CD4-positive, alpha-beta memory T cell (primary cell): ENCODE data around the gene EXTL2. TPM values are rescaled to one million over a fixed set of nuclear protein-coding genes. Genes with fewer than 3 reads are reported as not detected.
"Not testable (repeated sequence)": the region's sequence is repeated elsewhere in the genome, so short reads cannot be mapped to it uniquely, and the experiment has no call there.

Experiments
- CTCF ChIA-PET: fragments of 350-600 bp; sonication (Branson Sonifier 250); formaldehyde crosslinking; loops from one replicate; lab custom pipeline; 2021; ENCODE audit warnings: inconsistent platforms; ENCODE audit not compliant: partially characterized antibody; lab: Charles Lee
- POLR2A ChIA-PET: fragments of 350-600 bp; sonication (Branson Sonifier 250); formaldehyde crosslinking; loops from one replicate; lab custom pipeline; 2021; ENCODE audit not compliant: partially characterized antibody; lab: Charles Lee
- DNase-seq, 5 donors: peaks; one replicate each; pipeline versions ENCODE4 v3.0.0 to v3.0.0-alpha.2; 2020 to 2022; ENCODE audit warnings: mixed read lengths in 1 of 5
- H3K27ac ChIP-seq: one replicate; pipeline ENCODE4 v1.7.0; 2013; ENCODE audit warnings: low read depth, low read length
- H3K27me3 ChIP-seq: 2 replicates; pipeline ENCODE4 v1.7.0; 2013; ENCODE audit warnings: mild to moderate bottlenecking, low read length, moderate library complexity; ENCODE audit not compliant: insufficient read depth
- H3K36me3 ChIP-seq: 2 replicates; pipeline ENCODE4 v1.7.0; 2013; ENCODE audit warnings: mild to moderate bottlenecking, low read length, moderate library complexity; ENCODE audit not compliant: insufficient read depth
- H3K4me1 ChIP-seq: 2 replicates; pipeline ENCODE4 v1.7.0; 2013; ENCODE audit warnings: mild to moderate bottlenecking, low read length, moderate library complexity; ENCODE audit not compliant: insufficient read depth
- H3K4me3 ChIP-seq, 2 donors: one replicate each; pipeline ENCODE4 v1.7.0; 2013; ENCODE audit warnings: low read length in 2 of 2, mild to moderate bottlenecking in 1 of 2
- H3K9me3 ChIP-seq, 2 donors: one replicate each; pipeline ENCODE4 v1.7.0; 2013; ENCODE audit warnings: low read length in 2 of 2, control low read depth in 1 of 2; ENCODE audit not compliant: control insufficient read depth in 1 of 2
- H3K27ac Mint-ChIP-seq, 7 donors: one replicate each; pipeline ENCODE4 v1.8.0; 2020 to 2021; ENCODE audit warnings: mixed read lengths in 7 of 7, mild to moderate bottlenecking in 6 of 7, inconsistent platforms in 3 of 7, moderate library complexity in 3 of 7
- H3K27me3 Mint-ChIP-seq, 2 donors: one replicate each; pipeline ENCODE4 v1.8.0; 2020 to 2021; ENCODE audit warnings: mixed read lengths in 2 of 2
- H3K36me3 Mint-ChIP-seq, 2 donors: one replicate each; pipeline ENCODE4 v1.8.0; 2020 to 2021; ENCODE audit warnings: mixed read lengths in 2 of 2, inconsistent platforms in 1 of 2, mild to moderate bottlenecking in 1 of 2
- H3K4me1 Mint-ChIP-seq, 4 donors: one replicate each; pipeline ENCODE4 v1.8.0; 2020 to 2021; ENCODE audit warnings: mixed read lengths in 4 of 4, mild to moderate bottlenecking in 1 of 4
- H3K4me3 Mint-ChIP-seq, 8 donors: one replicate each; pipeline ENCODE4 v1.8.0; 2020 to 2021; ENCODE audit warnings: mixed read lengths in 8 of 8, mild to moderate bottlenecking in 7 of 8, moderate library complexity in 6 of 8, inconsistent platforms in 3 of 8
- H3K9me3 Mint-ChIP-seq, 8 donors: one replicate each; pipeline ENCODE4 v1.8.0; 2020 to 2021; ENCODE audit warnings: mixed read lengths in 8 of 8, mild to moderate bottlenecking in 5 of 8, inconsistent platforms in 3 of 8, moderate library complexity in 1 of 8
- intact Hi-C: fragments of 100-400 bp; cut with micrococcal nuclease; formaldehyde crosslinking; loops from one replicate; pipeline ENCODE4 v1.15.1; 2023
- polyA plus RNA-seq, 2 donors: library from polyadenylated mRNA; unstranded; fragments of 300-500 nt; fragmentation: Illumina TruSeq; gene quantifications; one replicate each; pipeline ENCODE4 v1.2.3, GENCODE V29; 2021
- total RNA-seq, 2 experiments: library from RNA; stranded (reverse); gene quantifications; one replicate each; pipeline ENCODE4 v1.2.3, GENCODE V29; 2021

The EXTL2 gene
- total and polyA plus RNA-seq, 4 experiments from 2014 or later: 1.5 to 4.2 (median 2.5) TPM

- H3K27ac Mint-ChIP-seq: no peak overlapping the region
- no peaks in the 10 kb centered on the region for H3K36me3 Mint-ChIP-seq
- Histone ChIP-seq H3K27me3 (no peaks in the 10 kb centered on the region), H3K4me1 (no peaks in the 10 kb centered on the region), H3K36me3 (no peaks in the 10 kb centered on the region), H3K9me3 (no peaks in the 10 kb centered on the region), H3K27ac (no peak overlapping the region), H3K4me3 (no peak overlapping the region)
- H3K4me1 Mint-ChIP-seq: peaks cover 0 to 2% (median under 1%) of the 10 kb centered on the region in 4 donors
- no peak for DNase-seq
- peaks cover 0 to 1% of the 10 kb centered on the region in 2 donors for H3K27me3 Mint-ChIP-seq
- no peak overlapping the region for H3K4me3 Mint-ChIP-seq
- H3K9me3 Mint-ChIP-seq: peaks cover 0 to 4% (median 0%) of the 10 kb centered on the region in 8 donors
- CTCF ChIA-PET: interaction anchor here (1.5 kb wide), 1 partner anchor 32 kb away, joined by 4 read pairs; no protein-coding TSS in a partner anchor
- POLR2A ChIA-PET: no interaction called here
- intact Hi-C loops: no loop called here
These were observed 58.5 kb downstream of the EXTL2 start for GRCh38 chr1:100835866-100836842.

- Mint-ChIP-seq H3K27me3 (peaks cover 0 to 3% of the 10 kb centered on the region in 2 donors), H3K4me3 (no peak overlapping the region), H3K4me1 (peaks cover 0 to 2% (median under 1%) of the 10 kb centered on the region in 4 donors), H3K9me3 (no peaks in the 10 kb centered on the region), H3K27ac (peak overlapping the region in 1 of 7 donors; percentile 29), H3K36me3 (no peaks in the 10 kb centered on the region)
- CTCF ChIA-PET: interaction anchor here (0.6 to 1.5 kb wide), 3 partner anchors 33 to 1469 kb away, joined by 3 to 4 read pairs (median 4); no protein-coding TSS in a partner anchor
- H3K27me3 ChIP-seq: no peaks in the 10 kb centered on the region
- no peak overlapping the region for H3K4me3 ChIP-seq
- H3K4me1 ChIP-seq: no peaks in the 10 kb centered on the region
- no peaks in the 10 kb centered on the region for H3K36me3 ChIP-seq
- H3K27ac ChIP-seq: no peak overlapping the region
- DNase-seq: peak in 4 of 5 donors; percentile 10 to 15 (median 12)
- H3K9me3 ChIP-seq: no peaks in the 10 kb centered on the region
- intact Hi-C loops: no loop called here
- POLR2A ChIA-PET: no interaction called here
These were observed 59.6 kb downstream of the EXTL2 start for GRCh38 chr1:100834777-100835660.

GRCh38 chr1:100832694-100833428, 61.8 kb downstream of the EXTL2 start:
- peaks cover 0 to 9% (median 6%) of the 10 kb centered on the region in 8 donors for H3K9me3 Mint-ChIP-seq
- no peaks in the 10 kb centered on the region for H3K36me3 Mint-ChIP-seq
- H3K27me3 Mint-ChIP-seq: peaks cover 6 to 7% of the 10 kb centered on the region in 2 donors
- H3K4me3 ChIP-seq: no peak overlapping the region
- H3K4me3 Mint-ChIP-seq: no peak overlapping the region
- DNase-seq: no peak
- no peak overlapping the region for H3K27ac Mint-ChIP-seq
- peaks cover 0 to 2% (median under 1%) of the 10 kb centered on the region in 4 donors for H3K4me1 Mint-ChIP-seq
- POLR2A ChIA-PET: no interaction called here
- no peaks in the 10 kb centered on the region for H3K36me3 ChIP-seq
- H3K27ac ChIP-seq: no peak overlapping the region
- no peaks in the 10 kb centered on the region for H3K4me1 ChIP-seq
- CTCF ChIA-PET: interaction anchor here (2.0 kb wide), 1 partner anchor 36 kb away, joined by 6 read pairs; no protein-coding TSS in a partner anchor
- intact Hi-C loops: no loop called here
- H3K9me3 ChIP-seq: no peaks in the 10 kb centered on the region
- H3K27me3 ChIP-seq: no peaks in the 10 kb centered on the region

- H3K27me3 ChIP-seq, H3K4me3 Mint-ChIP-seq, H3K9me3 ChIP-seq, H3K27ac Mint-ChIP-seq, H3K27ac ChIP-seq, H3K4me1 Mint-ChIP-seq, H3K4me3 ChIP-seq, H3K36me3 ChIP-seq, POLR2A ChIA-PET, H3K36me3 Mint-ChIP-seq, CTCF ChIA-PET, DNase-seq, H3K4me1 ChIP-seq, intact Hi-C loops: not testable (repeated sequence)
- H3K27me3 Mint-ChIP-seq: peaks cover 14 to 22% of the 10 kb centered on the region in 2 donors
- peaks cover 9 to 32% (median 25%) of the 10 kb centered on the region in 8 donors for H3K9me3 Mint-ChIP-seq
These were observed 69.0 kb downstream of the EXTL2 start for GRCh38 chr1:100825666-100826065.

Other genes with a start within 250 kb of the EXTL2 start
- gene VCAM1, start 175.1 kb downstream of the EXTL2 start, total RNA-seq: not detected
- not detected for gene VCAM1, start 175.1 kb downstream of the EXTL2 start, polyA plus RNA-seq
- gene SLC30A7, start 1.2 kb upstream of the EXTL2 start, total RNA-seq: 10 to 100 TPM; 54.9 TPM
- gene SLC30A7, start 1.2 kb upstream of the EXTL2 start, polyA plus RNA-seq: 10 to 100 TPM; 11.3 to 14.5 TPM
- gene DPH5, start 130.9 kb upstream of the EXTL2 start, total RNA-seq: 10 to 100 TPM; 49.3 to 58.3 TPM
- 10 to 100 TPM; 39.1 to 51.6 TPM for gene DPH5, start 130.9 kb upstream of the EXTL2 start, polyA plus RNA-seq